Right atrium auricular region (tissue), 2 donors: ENCODE data around the gene BPGM. TPM values are rescaled to one million over a fixed set of nuclear protein-coding genes. Genes with fewer than 3 reads are reported as not detected.

Experiments
- DNase-seq: peaks from one replicate; pipeline ENCODE4 v3.0.0-alpha.2; 2019; ENCODE audit warnings: low spot score
- H3K27ac ChIP-seq, 2 donors: fragments of 200-600 bp; sonication (generic); 1 replicate in 1 of 2; 2 replicates in 1 of 2; pipeline ENCODE4 v1.5.1; 2016 to 2019
- H3K27me3 ChIP-seq, 2 donors: fragments of 200-600 bp; sonication (generic); one replicate each; pipeline versions ENCODE4 v1.5.1 to v1.6.0; 2017 to 2019
- H3K36me3 ChIP-seq: fragments of 200-600 bp; sonication (generic); one replicate; pipeline ENCODE4 v1.5.1; 2016
- H3K4me1 ChIP-seq, 2 donors: fragments of 200-600 bp; sonication (generic); one replicate each; pipeline versions ENCODE4 v1.5.1 to v1.6.0; 2017 to 2019
- H3K4me3 ChIP-seq, 2 donors: fragments of 200-600 bp; sonication (generic); 1 replicate in 1 of 2; 2 replicates in 1 of 2; pipeline ENCODE4 v1.5.1; 2017 to 2019; ENCODE audit warnings: mild to moderate bottlenecking in 1 of 2, moderate library complexity in 1 of 2
- H3K9me3 ChIP-seq, 2 donors: fragments of 200-600 bp; sonication (generic); one replicate each; pipeline ENCODE4 v1.5.1; 2019
- total RNA-seq, 2 donors: library from RNA; depleted of rRNA; stranded (reverse); fragments of >200 nt; gene quantifications; one replicate each; pipeline ENCODE4 v1.1.0, GENCODE V29; 2016
- TF ChIP-seq, protein P1 (sequence below), 2 donors: fragments of 200-600 bp; sonication (generic); IDR thresholded peaks; one replicate each; pipeline ENCODE4 v1.5.1; 2019; ENCODE audit warnings: antibody characterized with exemption in 2 of 2

BPGM gene
- total RNA-seq, 2 donors from 2014 or later = 12.5 to 16.7 TPM

DNA sequence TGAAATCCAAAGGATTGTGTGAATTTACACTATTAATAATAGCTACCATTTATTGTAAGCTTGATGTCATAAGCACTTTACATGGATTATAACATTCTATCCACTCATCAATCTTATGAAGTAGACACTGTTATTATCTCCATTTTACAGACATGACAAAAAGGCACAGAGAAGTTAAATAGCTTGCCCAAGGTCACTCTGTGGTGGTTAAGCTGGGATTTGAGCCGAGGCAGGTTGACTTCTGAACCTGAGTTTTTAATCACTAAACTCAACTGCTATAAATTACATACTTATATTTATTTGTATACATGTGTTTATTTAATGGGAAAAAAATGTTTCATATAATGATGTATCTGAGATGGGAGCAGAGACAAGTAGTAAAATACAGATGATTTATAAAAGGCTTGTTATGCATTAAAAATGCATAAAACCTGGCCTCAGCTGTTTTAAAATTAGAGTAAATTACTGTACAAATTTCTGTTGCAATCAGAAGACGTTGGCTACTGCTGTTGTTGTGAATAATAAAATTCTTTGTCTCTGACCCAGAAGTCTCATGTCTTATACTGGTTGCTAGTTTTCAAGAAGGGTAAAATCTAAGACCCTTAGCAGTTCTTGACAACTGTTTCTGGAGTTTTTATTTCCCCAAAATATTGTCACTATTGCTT, 71.7 kb downstream of the BPGM start:
- TF ChIP-seq, protein P1, sequence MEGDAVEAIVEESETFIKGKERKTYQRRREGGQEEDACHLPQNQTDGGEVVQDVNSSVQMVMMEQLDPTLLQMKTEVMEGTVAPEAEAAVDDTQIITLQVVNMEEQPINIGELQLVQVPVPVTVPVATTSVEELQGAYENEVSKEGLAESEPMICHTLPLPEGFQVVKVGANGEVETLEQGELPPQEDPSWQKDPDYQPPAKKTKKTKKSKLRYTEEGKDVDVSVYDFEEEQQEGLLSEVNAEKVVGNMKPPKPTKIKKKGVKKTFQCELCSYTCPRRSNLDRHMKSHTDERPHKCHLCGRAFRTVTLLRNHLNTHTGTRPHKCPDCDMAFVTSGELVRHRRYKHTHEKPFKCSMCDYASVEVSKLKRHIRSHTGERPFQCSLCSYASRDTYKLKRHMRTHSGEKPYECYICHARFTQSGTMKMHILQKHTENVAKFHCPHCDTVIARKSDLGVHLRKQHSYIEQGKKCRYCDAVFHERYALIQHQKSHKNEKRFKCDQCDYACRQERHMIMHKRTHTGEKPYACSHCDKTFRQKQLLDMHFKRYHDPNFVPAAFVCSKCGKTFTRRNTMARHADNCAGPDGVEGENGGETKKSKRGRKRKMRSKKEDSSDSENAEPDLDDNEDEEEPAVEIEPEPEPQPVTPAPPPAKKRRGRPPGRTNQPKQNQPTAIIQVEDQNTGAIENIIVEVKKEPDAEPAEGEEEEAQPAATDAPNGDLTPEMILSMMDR (IDR thresholded peaks at IDR 0.05) = no peak
- no peaks in the 10 kb centered on the region for H3K36me3 ChIP-seq
- H3K27me3 ChIP-seq = no peaks in the 10 kb centered on the region
- H3K27ac ChIP-seq = no peak overlapping the region
- H3K4me3 ChIP-seq = no peak overlapping the region
- H3K4me1 ChIP-seq = peaks cover 0 to 26% of the 10 kb centered on the region in 2 donors
- no peak for DNase-seq
- H3K9me3 ChIP-seq = no peaks in the 10 kb centered on the region

DNA sequence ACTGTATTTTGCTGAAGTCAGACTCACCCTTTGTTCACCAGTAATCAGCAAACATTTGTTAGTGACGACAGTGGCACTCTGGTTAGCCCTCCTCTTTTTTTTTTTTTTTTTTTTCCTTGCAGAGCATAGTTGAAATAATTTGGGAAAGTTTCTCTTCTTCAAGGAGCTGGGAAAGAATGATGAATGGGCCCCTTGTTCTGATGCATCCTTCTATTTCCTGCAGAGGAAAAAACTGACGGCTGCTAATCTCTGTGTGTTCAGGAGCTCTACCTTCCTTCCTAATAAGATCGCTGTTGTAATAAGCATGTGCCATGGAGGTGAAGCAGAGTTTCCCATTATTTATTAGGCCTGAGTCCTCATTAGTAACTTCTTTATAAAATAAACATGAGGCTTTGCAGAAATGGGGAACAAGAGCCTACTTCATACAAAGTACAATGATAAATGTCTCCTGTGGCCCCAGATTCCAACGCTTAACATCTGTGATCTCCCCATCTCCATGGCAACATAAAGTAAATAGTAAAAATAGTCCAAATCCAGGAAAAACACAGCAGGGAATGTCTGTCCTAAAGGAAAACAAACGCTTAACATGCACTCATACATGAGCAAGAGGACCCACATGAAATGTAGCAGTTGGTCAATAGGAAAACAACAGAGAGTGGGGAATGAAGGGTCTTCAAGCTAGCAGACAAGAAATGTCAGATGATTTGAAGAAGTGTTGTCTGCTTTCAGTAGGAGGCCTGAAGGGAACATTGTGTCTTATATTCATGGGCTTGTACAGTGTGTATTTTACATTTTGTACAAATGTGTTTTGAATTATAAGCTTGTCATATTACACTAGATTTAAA, 73.7 kb downstream of the BPGM start:
- no peaks in the 10 kb centered on the region for H3K36me3 ChIP-seq
- H3K9me3 ChIP-seq = no peaks in the 10 kb centered on the region
- peaks cover 0 to 37% of the 10 kb centered on the region in 2 donors for H3K4me1 ChIP-seq
- TF ChIP-seq, protein P1 (IDR thresholded peaks at IDR 0.05) = no peak
- no peaks in the 10 kb centered on the region for H3K27me3 ChIP-seq
- DNase-seq = no peak
- H3K4me3 ChIP-seq = no peak overlapping the region
- peak overlapping the region; percentile 67 for H3K27ac ChIP-seq

DNA sequence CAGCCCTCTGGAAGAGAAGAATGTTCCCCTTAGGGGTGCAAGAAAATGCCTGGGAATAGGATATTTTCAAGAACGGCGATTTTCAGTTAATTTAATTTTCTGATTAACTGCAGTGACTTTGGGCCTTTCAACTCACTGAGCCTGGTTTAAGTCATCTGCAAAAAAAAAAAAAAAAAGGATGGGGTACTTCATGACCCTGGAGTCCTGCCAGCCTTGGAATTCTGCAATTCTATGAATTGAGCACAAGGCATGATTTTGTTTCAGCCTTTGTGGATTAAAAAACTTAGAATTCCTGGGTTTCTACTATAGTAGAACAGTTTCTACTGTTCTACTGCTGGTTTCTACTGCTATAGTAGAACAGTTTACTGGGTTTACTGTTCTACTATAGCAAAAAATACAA, 74.5 kb downstream of the BPGM start:
- H3K4me1 ChIP-seq = peaks cover 0 to 37% of the 10 kb centered on the region in 2 donors
- H3K36me3 ChIP-seq = no peaks in the 10 kb centered on the region
- no peaks in the 10 kb centered on the region for H3K27me3 ChIP-seq
- peak overlapping the region; percentile 59 to 67 for H3K27ac ChIP-seq
- H3K9me3 ChIP-seq = no peaks in the 10 kb centered on the region
- no peak for DNase-seq
- no peak overlapping the region for H3K4me3 ChIP-seq
- TF ChIP-seq, protein P1 (IDR thresholded peaks at IDR 0.05) = no peak

DNA sequence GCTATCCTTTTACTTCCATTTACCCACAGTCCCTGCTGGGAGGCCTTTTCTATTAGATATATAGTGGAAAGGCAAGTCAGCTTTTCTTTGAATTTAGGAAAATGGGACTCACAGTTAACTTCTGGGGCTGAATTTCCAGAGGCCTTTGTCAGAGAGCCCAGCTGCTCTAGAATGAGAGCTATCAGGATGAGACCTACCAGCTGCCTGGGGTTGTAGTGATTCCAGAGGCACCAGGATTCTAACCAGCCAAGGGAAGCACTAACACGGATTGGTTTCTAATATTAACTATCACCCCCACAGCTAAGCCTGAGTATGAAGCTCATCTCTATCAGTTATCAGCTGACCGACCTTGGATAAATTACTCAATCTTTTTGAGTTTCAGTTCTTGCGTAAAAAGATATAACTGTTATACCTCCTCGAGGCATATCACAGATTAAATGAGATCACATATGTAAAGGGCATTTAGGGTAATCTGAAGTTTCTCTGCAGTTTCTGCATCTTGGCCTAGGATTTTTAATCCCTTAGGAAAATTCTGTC, 76.2 kb downstream of the BPGM start:
- H3K27ac ChIP-seq = peak overlapping the region; percentile 6 to 46
- H3K9me3 ChIP-seq = no peaks in the 10 kb centered on the region
- H3K27me3 ChIP-seq = no peaks in the 10 kb centered on the region
- TF ChIP-seq, protein P1 (IDR thresholded peaks at IDR 0.05) = no peak
- H3K36me3 ChIP-seq = no peaks in the 10 kb centered on the region
- no peak for DNase-seq
- H3K4me1 ChIP-seq = peaks cover 0 to 37% of the 10 kb centered on the region in 2 donors
- no peak overlapping the region for H3K4me3 ChIP-seq

DNA sequence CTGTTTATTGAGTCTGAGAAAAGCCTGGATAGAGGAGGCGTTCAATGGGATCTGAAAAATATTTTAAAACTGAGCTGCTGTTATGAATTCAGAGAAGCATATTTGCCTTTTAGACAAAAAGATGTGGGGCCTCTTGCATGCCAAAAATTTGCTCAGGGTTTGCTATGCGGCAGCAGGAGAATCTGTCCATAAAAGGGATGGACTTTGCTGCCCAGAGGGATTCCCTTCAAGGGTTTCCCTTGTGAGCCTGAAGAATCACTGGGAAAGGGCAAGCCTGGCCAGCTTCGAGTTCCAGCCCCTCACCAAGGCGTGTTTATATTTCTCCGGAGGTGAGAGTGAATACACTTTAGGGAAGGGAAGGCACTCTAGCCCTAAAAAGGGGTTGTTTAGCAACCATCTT, 77.2 kb downstream of the BPGM start:
- Histone ChIP-seq H3K27me3 (no peaks in the 10 kb centered on the region), H3K27ac (no peak overlapping the region), H3K4me3 (no peak overlapping the region), H3K36me3 (no peaks in the 10 kb centered on the region), H3K9me3 (no peaks in the 10 kb centered on the region), H3K4me1 (peaks cover 0 to 35% of the 10 kb centered on the region in 2 donors)
- DNase-seq = no peak
- TF ChIP-seq, protein P1 (IDR thresholded peaks at IDR 0.05) = no peak
